DND-41 (cell line): Measurements from ENCODE around the gene TRIM3.

Source experiments
- ATAC-seq: fragments of 200-7000 bp; cut with Tn5 transposase; 3 replicates; pipeline ENCODE4 v1.9.1; 2021; ENCODE audit warnings: low read depth; ENCODE audit not compliant: insufficient read depth
- DNase-seq: peaks from one replicate; pipeline ENCODE4 v3.0.0-alpha.2; 2020
- H2AFZ ChIP-seq: 2 replicates; pipeline ENCODE4 v1.6.0; 2012; ENCODE audit warnings: low read depth, low read length
- H3K27ac ChIP-seq: 2 replicates; pipeline ENCODE4 v1.5.1; 2012; ENCODE audit warnings: low read length, inconsistent platforms
- H3K27me3 ChIP-seq: fragments of 200-600 bp; sonication (generic); 2 replicates; pipeline ENCODE4 v1.6.0; 2012; ENCODE audit warnings: low read length, mild to moderate bottlenecking, inconsistent platforms; ENCODE audit not compliant: insufficient read depth, poor library complexity
- H3K36me3 ChIP-seq: 2 replicates; pipeline ENCODE4 v1.5.1; 2012; ENCODE audit warnings: low read length, inconsistent platforms; ENCODE audit not compliant: insufficient read depth
- H3K4me1 ChIP-seq: 2 replicates; pipeline ENCODE4 v1.5.1; 2012; ENCODE audit warnings: mild to moderate bottlenecking, low read length; ENCODE audit not compliant: insufficient read depth
- H3K4me2 ChIP-seq: 2 replicates; pipeline ENCODE4 v1.6.0; 2012; ENCODE audit warnings: mild to moderate bottlenecking, moderate library complexity, low read length, inconsistent platforms; ENCODE audit not compliant: insufficient read depth
- H3K4me3 ChIP-seq, 2 experiments: fragments of 200-600 bp in 1 of 2; shearing (Covaris generic) in 1 of 2; 2 replicates each; pipeline ENCODE4 v1.5.1; 2012 to 2016; ENCODE audit warnings: inconsistent platforms in 2 of 2, low read length in 2 of 2, mild to moderate bottlenecking in 2 of 2, low read depth in 1 of 2, moderate library complexity in 1 of 2
- H3K79me2 ChIP-seq: 2 replicates; pipeline ENCODE4 v1.6.0; 2012; ENCODE audit warnings: low read length, inconsistent platforms; ENCODE audit not compliant: insufficient read depth
- H3K9ac ChIP-seq: 2 replicates; pipeline ENCODE4 v1.6.0; 2012; ENCODE audit warnings: low read depth, mild to moderate bottlenecking, inconsistent platforms, low read length, moderate library complexity
- H3K9me3 ChIP-seq: 2 replicates; pipeline ENCODE4 v1.5.1; 2012; ENCODE audit warnings: low read length, moderate library complexity, mild to moderate bottlenecking, inconsistent platforms; ENCODE audit not compliant: insufficient read depth, severe bottlenecking
- H4K20me1 ChIP-seq: 2 replicates; pipeline ENCODE4 v1.6.0; 2012; ENCODE audit warnings: low read length; ENCODE audit not compliant: insufficient read depth
- CTCF ChIP-seq: IDR thresholded peaks from 2 replicates; pipeline ENCODE4 v1.5.1; 2012; ENCODE audit warnings: borderline replicate concordance, low read length, moderate library complexity, mild to moderate bottlenecking; ENCODE audit not compliant: poor library complexity, severe bottlenecking; ENCODE audit errors: extremely low read depth
- EZH2 ChIP-seq: IDR thresholded peaks from 3 replicates; pipeline ENCODE4 v1.6.1; 2012; ENCODE audit warnings: borderline replicate concordance, low read depth, mild to moderate bottlenecking, moderate library complexity, low read length, inconsistent platforms; ENCODE audit not compliant: severe bottlenecking

TRIM3 gene

GRCh38 chr11:6483015-6483414 is 9.3 kb upstream of the TRIM3 start:
- peaks cover 50% of the 10 kb centered on the region for H3K79me2 ChIP-seq
- no peak for TF ChIP-seq EZH2
- TF ChIP-seq CTCF: no peak

DNA sequence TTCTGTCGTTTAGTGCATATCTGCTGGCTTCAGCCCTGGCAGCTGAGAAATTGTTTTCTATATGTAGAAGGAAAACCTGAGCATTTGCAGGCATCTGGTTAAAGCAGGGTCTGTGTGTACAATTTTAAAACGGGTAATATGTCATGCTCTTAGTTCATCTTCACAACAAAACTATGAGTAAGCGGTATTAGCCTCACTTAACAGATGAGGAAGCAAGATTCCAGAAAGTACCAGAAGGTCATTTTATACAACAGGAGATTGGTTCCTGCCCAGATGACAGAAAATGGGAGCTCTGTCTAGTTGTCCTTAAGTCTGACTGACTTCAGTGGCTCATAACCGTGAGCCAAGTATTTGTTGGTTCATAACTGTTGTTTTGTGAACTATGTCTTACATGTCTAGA is 8.7 kb upstream of the TRIM3 start:
- H3K4me1 ChIP-seq: peaks cover 33% of the 10 kb centered on the region
- H4K20me1 ChIP-seq: peaks cover 21% of the 10 kb centered on the region
- H3K36me3 ChIP-seq: peaks cover 80% of the 10 kb centered on the region
- H3K9ac ChIP-seq: peak overlapping the region; percentile 77
- TF ChIP-seq CTCF (no peak), EZH2 (no peak)
- H3K27ac ChIP-seq: peak overlapping the region; percentile 87
- no peaks in the 10 kb centered on the region for H3K27me3 ChIP-seq
- peaks cover 50% of the 10 kb centered on the region for H3K79me2 ChIP-seq
- H2AFZ ChIP-seq: no peak overlapping the region
- peak overlapping the region; percentile 58 to 85; a peak in 3 of 4 replicates for H3K4me3 ChIP-seq
- H3K4me2 ChIP-seq: peak overlapping the region; percentile 87
- no peaks in the 10 kb centered on the region for H3K9me3 ChIP-seq
- DNase-seq (no peak), ATAC-seq (no peak)

More at GRCh38 chr11:6483015-6483414, 9.3 kb upstream of the TRIM3 start:
- Histone ChIP-seq H3K36me3 (peaks cover 78% of the 10 kb centered on the region), H3K4me3 (no peak overlapping the region), H3K4me1 (peaks cover 33% of the 10 kb centered on the region), H3K4me2 (peak overlapping the region; percentile 87; the same call in 1 of the 2 replicates), H3K9ac (no peak overlapping the region), H3K27me3 (no peaks in the 10 kb centered on the region), H4K20me1 (peaks cover 21% of the 10 kb centered on the region), H3K27ac (no peak overlapping the region), H3K9me3 (no peaks in the 10 kb centered on the region), H2AFZ (no peak overlapping the region)
- DNase-seq (no peak), ATAC-seq (no peak)

- DNase-seq (peak; percentile 20), ATAC-seq (peak; percentile 13; the same call in 2 of the 3 replicates)
- H3K4me3 ChIP-seq: peak overlapping the region; percentile 58 to 85; a peak in 3 of 4 replicates
- H2AFZ ChIP-seq: peak overlapping the region; percentile 87
- H3K9me3 ChIP-seq: no peaks in the 10 kb centered on the region
- H4K20me1 ChIP-seq: peaks cover 25% of the 10 kb centered on the region
- peaks cover 50% of the 10 kb centered on the region for H3K79me2 ChIP-seq
- TF ChIP-seq CTCF (no peak), EZH2 (no peak)
- peaks cover 33% of the 10 kb centered on the region for H3K4me1 ChIP-seq
- peak overlapping the region; percentile 87 for H3K27ac ChIP-seq
- H3K36me3 ChIP-seq: peaks cover 80% of the 10 kb centered on the region
- no peaks in the 10 kb centered on the region for H3K27me3 ChIP-seq
- H3K9ac ChIP-seq: peak overlapping the region; percentile 77
- peak overlapping the region; percentile 87 for H3K4me2 ChIP-seq
Measured at GRCh38 chr11:6481924-6482275, 8.2 kb upstream of the TRIM3 start.
